ENCODE measurements around the gene IPO13.

Gene IPO13

GRCh38 chr1:43912607-43913006 is 34.1 kb upstream of the IPO13 start:
- no peak overlapping the region for H3K27ac ChIP-seq

GRCh38 chr1:43913051-43913501 is 33.7 kb upstream of the IPO13 start:
- H3K9me3 ChIP-seq: no peaks in the 10 kb centered on the region
- no peaks in the 10 kb centered on the region for H3K36me3 ChIP-seq
- no peak overlapping the region for H3K27ac ChIP-seq
- no peak for TF ChIP-seq CTCF (IDR thresholded peaks at IDR 0.05)
- H3K4me1 ChIP-seq (ENCODE audit: control insufficient read depth in 1 of 2, insufficient read depth in 1 of 2, low read depth in 1 of 2, low read length in 1 of 2): no peaks in the 10 kb centered on the region
- no peak overlapping the region for H3K4me3 ChIP-seq (ENCODE audit: low read depth in 1 of 2, low read length in 1 of 2)
- no peaks in the 10 kb centered on the region for H3K27me3 ChIP-seq

More at GRCh38 chr1:43912607-43913006, 34.1 kb upstream of the IPO13 start:
- Histone ChIP-seq H3K4me1 (ENCODE audit: control insufficient read depth in 1 of 2, insufficient read depth in 1 of 2, low read depth in 1 of 2, low read length in 1 of 2) (no peaks in the 10 kb centered on the region), H3K4me3 (ENCODE audit: low read depth in 1 of 2, low read length in 1 of 2) (no peak overlapping the region), H3K36me3 (no peaks in the 10 kb centered on the region), H3K9me3 (no peaks in the 10 kb centered on the region), H3K27me3 (no peaks in the 10 kb centered on the region)
- no peak for TF ChIP-seq CTCF (IDR thresholded peaks at IDR 0.05)

GRCh38 chr1:43913666-43914360 is 32.9 kb upstream of the IPO13 start:
- Histone ChIP-seq H3K4me3 (ENCODE audit: low read depth in 1 of 2, low read length in 1 of 2) (no peak overlapping the region), H3K36me3 (no peaks in the 10 kb centered on the region), H3K4me1 (ENCODE audit: control insufficient read depth in 1 of 2, insufficient read depth in 1 of 2, low read depth in 1 of 2, low read length in 1 of 2) (no peaks in the 10 kb centered on the region), H3K27me3 (no peaks in the 10 kb centered on the region), H3K27ac (no peak overlapping the region), H3K9me3 (no peaks in the 10 kb centered on the region)
- no peak for TF ChIP-seq CTCF (IDR thresholded peaks at IDR 0.05)

GRCh38 chr1:43914576-43915525 is 31.9 kb upstream of the IPO13 start:
- H3K27me3 ChIP-seq: no peaks in the 10 kb centered on the region
- no peaks in the 10 kb centered on the region for H3K9me3 ChIP-seq
- no peak overlapping the region for H3K4me3 ChIP-seq (ENCODE audit: low read depth in 1 of 2, low read length in 1 of 2)
- H3K27ac ChIP-seq: no peak overlapping the region
- no peaks in the 10 kb centered on the region for H3K4me1 ChIP-seq (ENCODE audit: control insufficient read depth in 1 of 2, insufficient read depth in 1 of 2, low read depth in 1 of 2, low read length in 1 of 2)
- TF ChIP-seq CTCF (IDR thresholded peaks at IDR 0.05): no peak
- no peaks in the 10 kb centered on the region for H3K36me3 ChIP-seq

- no peaks in the 10 kb centered on the region for H3K4me1 ChIP-seq (ENCODE audit: control insufficient read depth in 1 of 2, insufficient read depth in 1 of 2, low read depth in 1 of 2, low read length in 1 of 2)
- H3K36me3 ChIP-seq: no peaks in the 10 kb centered on the region
- no peaks in the 10 kb centered on the region for H3K27me3 ChIP-seq
- H3K27ac ChIP-seq: no peak overlapping the region
- TF ChIP-seq CTCF (IDR thresholded peaks at IDR 0.05): no peak
- no peak overlapping the region for H3K4me3 ChIP-seq (ENCODE audit: low read depth in 1 of 2, low read length in 1 of 2)
- H3K9me3 ChIP-seq: no peaks in the 10 kb centered on the region
These were observed 26.8 kb upstream of the IPO13 start for GRCh38 chr1:43919906-43920305.

Data from neutrophil (primary cell).